Stimulated activated CD8-positive, alpha-beta memory T cell treated with anti-CD3 and anti-CD28 coated beads, Interleukin-12 subunit alpha, Interleukin-12 subunit beta, amount 100 ng/mL, for 4 hours (primary cell): ENCODE data around the gene TBCD.

Experiments
- DNase-seq: peaks from one replicate; pipeline ENCODE4 v3.0.0-alpha.2; 2020; ENCODE audit warnings: low read depth

TBCD gene

DNA sequence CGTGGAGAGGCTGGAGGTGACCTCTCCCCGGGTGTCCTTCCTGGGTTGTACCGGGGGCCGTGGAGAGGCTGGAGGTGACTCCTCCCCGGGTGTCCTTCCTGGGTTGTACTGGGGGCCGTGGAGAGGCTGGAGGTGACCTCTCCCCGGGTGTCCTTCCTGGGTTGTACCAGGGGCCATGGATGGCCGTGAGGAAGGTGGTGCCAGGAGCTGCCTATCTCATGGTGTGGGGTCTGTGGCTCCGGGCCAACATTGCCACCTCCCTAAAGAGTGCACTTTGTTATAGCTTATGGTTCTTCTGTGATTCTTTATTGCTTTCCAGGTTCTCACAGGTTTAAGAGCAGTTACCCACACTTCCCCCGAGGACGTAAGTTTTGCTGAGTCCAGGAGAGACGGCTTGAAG, 174.2 kb downstream of the TBCD start:
- DNase-seq, result no peak

DNA sequence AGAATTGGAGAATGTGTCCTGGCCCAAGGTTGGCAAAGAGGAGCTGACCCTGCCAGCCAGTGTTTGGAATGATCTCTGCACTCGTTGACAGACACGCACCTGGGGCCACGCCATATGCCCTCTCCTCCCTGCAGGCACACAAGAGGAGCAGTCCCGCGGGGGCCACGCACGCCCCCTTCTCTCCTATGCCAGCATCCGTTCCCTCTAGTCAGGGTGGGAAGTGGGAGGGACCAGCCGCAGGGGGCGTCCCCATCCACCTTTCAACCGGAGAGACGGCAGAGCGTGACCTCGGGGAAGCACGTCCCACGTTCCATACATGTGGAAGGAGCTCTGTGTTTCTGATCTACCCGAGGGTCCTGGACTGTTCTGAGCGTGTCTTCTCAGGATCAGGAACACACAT, 174.9 kb downstream of the TBCD start:
- no peak for DNase-seq

DNA sequence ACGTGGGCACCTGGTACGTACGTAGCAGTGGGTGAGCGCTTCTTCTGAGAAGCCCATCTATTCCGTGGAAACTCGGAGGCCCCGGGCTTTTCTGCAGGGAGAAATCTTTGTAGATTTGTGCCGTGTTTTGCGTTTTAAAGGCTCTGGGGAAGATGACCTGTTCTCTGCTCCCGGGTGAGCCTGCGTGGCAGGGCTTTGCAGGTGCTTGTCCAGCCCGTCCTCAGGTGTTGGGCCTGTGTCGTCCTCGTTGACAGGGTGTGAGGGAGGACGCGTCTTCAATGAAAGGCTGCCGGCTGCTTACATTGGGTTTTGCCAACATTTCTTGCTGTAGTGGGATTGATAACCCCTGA, 175.4 kb downstream of the TBCD start:
- no peak for DNase-seq

GRCh38 chr17:82927661-82928601, 176.1 kb downstream of the TBCD start:
- DNase-seq, result no peak

DNA sequence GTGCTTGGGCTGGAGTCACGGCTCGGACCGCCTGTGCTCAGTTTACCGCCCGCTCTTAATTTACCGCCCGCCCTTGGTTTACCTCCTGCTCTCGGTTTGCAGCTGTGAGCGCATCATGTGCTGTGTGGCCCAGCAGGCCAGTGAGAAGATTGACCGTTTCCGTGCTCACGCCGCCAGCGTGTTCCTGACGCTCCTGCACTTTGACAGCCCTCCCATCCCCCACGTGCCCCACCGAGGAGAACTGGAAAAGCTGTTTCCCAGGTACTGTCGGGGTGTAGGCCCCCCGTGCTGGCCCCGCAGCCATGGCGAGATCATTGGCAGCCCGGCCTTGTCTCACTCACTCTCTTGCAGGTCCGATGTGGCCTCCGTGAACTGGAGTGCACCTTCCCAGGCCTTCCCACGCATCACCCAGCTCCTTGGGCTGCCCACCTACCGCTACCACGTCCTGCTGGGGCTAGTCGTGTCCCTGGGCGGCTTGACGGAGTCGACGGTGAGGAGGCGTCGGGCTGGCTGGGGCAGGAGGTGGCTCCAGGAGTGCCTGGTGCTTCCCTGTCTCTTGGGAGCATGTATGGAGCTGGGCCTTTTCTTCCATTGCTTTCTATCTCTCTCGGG, 177.3 kb downstream of the TBCD start:
- DNase-seq, result no peak

DNA sequence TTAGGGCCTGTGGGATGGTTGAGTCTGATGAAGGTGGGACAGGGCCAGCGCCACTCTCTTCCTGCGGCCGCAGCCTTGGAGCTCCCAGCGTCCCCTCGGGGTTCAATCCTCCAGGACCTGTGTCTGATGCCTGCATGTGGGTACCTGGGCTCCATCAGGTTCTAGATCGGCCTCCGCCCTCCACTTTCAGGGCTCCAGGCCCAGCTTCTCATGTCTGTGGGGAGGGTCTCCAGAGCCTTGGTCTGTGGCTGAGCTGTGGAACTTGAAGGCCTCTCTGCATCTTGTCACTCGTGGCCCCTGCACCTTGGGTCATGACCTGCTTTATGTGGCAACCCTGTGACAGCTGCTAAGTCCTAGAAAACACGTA, 177.8 kb downstream of the TBCD start:
- DNase-seq, result no peak

GRCh38 chr17:82930043-82930923, 178.4 kb downstream of the TBCD start:
- DNase-seq, result no peak

GRCh38 chr17:82930924-82931698, 179.2 kb downstream of the TBCD start:
- no peak for DNase-seq

DNA sequence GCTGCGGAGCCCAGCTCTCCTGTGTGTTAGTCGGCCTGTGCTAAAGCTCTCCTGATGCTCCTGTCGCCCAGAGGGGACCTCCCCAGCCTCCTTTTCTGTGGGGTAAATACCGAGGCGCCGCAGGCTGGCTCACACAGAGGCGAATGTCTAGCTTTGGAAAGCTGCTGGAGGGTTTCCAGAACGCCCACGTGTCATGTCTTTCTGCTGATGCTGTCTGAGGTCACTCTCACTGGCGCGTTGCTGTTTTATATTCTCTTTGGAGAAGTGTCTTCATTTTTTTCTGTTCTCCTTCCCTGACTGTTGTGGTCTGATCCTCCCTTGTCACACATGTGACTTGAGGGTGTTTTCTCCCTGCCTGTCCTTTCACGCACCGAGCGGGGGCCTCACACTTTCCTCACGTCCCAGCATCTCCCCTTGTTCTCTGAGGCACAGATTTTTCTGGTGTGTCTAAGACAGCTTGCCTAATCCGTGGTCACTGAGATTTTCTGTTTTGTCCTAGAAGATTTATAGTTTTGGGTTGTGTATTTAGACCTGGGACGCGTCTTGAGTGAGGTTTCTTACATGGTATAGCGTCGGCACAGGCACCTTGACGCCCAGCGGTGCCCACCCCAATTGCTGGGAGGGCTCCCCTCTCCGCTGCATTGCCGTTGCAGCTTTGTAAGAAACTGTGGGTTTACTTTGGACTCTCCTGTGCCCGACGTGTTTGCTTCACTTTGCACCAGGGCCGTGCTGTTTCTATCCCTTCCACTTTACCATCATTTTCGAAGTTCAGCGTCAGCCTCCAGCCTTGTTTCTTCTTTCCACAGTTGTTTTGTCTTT, 180.0 kb downstream of the TBCD start:
- DNase-seq, result no peak

DNA sequence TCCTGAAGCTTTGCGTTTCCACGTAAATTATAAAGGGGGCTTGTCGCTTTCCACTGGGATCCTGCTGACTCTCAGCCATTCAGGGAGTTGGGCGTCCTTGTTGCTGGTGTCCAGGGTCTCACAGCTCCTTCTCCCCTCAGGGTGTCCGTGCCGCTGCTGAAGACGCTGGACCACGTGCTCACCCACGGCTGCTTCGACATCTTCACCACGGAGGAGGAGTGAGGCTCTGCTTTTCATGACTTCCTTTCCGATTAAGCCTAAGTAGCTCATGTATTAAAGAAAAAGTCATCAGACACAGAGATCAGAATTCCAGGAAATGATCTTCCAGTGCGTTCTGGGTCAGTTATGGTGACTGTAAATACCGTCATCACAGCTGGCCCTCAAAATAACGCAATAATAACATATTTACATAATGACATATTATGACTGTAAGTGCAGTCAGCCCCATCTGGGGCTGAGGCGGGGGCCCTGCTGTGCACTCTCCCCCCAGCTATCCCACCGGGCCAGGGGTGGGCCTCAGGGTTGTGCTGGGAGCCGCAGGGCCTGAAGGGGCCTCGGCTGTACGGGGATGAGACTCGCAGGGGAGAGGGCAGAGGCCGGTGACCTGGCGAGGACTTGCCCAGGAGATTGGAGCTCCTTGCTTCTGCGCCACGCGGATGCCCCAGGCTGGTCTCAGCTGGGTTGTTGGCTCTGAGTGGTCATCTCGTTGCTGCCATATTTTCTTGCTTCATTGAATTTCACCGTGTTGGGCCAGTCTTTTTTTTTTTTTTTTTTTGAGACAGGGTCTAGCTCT, 180.8 kb downstream of the TBCD start:
- no peak for DNase-seq

GRCh38 chr17:82933911-82934310, 182.0 kb downstream of the TBCD start:
- no peak for DNase-seq

DNA sequence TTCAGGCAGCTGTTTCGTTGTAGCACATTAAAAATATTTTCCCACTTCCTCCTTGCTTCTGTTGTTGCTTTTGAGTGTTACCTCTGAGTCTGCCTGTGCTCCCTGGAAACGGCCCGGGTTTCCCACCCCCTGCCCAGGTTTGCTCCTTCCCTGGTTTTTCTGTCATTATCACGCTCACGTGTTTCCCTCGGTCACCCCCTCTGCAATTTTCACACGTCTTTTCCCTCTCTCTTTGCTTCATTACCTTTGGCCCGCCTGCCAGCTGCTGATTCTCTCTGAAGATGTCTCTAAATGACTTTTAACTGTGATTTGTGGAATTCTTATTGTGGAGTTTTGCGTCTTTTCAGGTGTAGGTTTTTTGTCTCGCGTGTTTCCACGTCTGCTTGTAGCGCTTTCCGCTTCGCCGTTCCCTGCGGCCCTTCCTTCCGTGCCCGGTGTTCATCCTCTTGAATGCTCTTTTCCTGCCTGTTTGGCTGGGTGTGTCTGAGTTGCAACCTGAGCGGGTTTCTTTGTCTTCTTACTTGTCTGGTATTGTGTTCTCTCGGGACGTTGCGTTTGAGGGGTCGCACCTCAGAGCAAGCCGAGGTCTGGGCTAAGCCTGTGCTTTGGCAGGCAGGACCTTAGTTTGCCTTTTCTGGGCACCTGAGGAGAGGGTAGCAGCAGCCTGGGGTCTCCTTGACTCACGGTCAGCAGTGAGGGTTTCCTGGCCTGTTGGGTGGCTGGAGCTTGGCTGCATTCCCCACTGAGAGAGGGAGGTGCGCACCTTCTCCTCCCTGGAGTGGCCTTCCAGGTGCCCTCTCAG, 184.3 kb downstream of the TBCD start:
- no peak for DNase-seq

DNA sequence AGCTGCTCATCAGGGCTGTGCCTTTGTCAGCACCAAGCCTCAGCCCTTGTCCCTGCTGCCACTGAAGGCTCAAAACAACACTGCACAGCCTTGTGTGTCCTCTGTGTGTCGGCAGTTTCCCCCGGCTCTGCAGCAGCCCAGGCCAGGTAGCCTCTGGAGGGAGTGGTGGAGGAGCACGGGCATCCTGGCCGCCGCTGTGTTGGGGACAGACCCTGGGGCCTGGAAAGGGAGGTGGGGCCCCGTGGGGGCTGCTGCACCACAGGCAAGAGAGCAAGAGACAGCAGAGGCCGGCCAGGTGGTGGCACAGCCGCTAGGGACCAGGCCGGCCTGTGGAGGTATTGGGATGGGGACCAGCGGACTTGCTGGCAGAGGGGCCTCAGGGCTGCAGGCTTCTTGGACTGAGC, 184.9 kb downstream of the TBCD start:
- DNase-seq, result no peak

- no peak for DNase-seq
Observed at GRCh38 chr17:82937411-82938371, 185.8 kb downstream of the TBCD start.

GRCh38 chr17:82938486-82938872, 186.6 kb downstream of the TBCD start:
- DNase-seq, result no peak

DNA sequence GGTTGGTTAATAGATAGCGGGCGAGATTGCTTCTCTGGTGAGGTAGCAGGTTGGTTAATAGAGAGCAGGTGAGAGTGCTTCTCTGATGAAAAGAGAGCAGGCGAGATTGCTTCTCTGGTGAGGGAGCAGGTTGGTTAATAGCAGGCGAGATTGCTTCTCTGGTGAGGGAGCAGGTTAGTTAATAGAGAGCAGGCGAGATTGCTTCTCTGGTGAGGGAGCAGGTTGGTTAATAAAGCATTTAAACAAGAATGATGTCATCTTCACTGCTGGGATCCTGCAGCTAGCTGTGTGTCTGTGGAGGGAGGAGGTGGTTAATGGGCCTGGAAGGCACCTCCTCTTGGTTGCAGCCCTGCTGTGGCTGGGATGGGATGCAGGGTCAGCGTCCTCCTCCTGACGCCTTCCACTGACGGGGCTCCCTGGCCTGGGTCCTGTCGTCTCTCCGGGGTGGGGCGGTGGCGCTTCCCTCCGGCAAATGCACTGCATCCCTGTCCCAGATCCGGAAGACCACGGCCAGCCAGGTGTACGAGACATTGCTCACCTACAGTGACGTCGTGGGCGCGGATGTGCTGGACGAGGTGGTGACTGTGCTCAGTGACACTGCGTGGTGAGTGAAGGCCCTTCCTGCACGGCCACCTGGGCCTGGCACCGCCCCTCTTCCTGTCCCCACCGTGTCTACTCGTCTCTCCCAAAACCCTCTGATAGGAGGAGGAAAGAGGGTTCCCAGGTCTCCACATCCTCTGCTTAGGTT, 187.2 kb downstream of the TBCD start:
- DNase-seq, result no peak

DNA sequence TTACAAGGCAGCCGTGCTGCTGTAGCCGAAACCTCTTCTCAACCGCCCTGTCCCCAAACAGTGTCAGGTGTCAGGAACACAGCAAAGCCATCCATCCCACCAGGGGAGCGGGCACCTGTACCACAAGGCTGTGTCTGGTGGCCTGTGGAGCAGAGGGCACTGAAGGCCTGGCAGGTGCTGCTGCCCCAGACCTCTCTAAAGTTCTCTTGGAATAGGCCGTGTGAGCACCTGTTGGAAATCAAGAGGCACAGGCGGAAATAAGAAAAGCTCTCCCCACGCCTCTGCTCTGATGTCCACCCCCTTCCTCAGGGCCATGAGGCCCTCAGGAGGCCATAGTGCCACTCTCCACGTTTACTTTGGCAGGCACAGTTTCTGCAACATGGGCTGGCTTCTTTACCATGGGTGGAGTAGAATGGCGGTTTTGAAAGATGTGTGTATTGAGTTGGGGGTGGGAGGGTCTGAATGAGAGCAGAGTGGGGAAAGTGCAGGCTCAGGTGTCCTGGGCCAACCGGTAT, 187.8 kb downstream of the TBCD start:
- no peak for DNase-seq
